Left colon (tissue), 2 donors: ENCODE data around the gene FUCA2. TPM values are rescaled to one million over a fixed set of nuclear protein-coding genes. Genes with fewer than 3 reads are reported as not detected.
"Not testable (repeated sequence)": the region's sequence is repeated elsewhere in the genome, so short reads cannot be mapped to it uniquely, and the experiment has no call there.

Experiments
- ATAC-seq: fragments of 200-7000 bp; cut with Tn5 transposase; one replicate; pipeline ENCODE4 v1.9.1; 2020; ENCODE audit warnings: mild to moderate bottlenecking, moderate library complexity
- DNase-seq, 2 donors: peaks; one replicate each; pipeline ENCODE4 v3.0.0-alpha.2; 2020
- intact Hi-C, 2 donors: fragments of 100-400 bp; cut with DNase I in 1 of 2; cut with micrococcal nuclease in 1 of 2; formaldehyde crosslinking; loops; one replicate each; pipeline versions ENCODE4 v1.11.2 to v1.14.0; 2022; cut with DNase I, micrococcal nuclease
- total RNA-seq, 2 donors: library from RNA; stranded (reverse); fragmentation: NEBNext Ultra II Directional; extraction: Animal tissue kit (Norgen Biotek cat#: 25700); gene quantifications; one replicate each; pipeline ENCODE4 v1.2.1, GENCODE V29; 2021
- donor health status: DM: no; HTN: no; CAD: no.
- donor health status: DM: yes; HTN: yes; CAD: no.

FUCA2 gene
- total RNA-seq, 2 donors from 2014 or later = 68.4 to 83.1 TPM

DNA sequence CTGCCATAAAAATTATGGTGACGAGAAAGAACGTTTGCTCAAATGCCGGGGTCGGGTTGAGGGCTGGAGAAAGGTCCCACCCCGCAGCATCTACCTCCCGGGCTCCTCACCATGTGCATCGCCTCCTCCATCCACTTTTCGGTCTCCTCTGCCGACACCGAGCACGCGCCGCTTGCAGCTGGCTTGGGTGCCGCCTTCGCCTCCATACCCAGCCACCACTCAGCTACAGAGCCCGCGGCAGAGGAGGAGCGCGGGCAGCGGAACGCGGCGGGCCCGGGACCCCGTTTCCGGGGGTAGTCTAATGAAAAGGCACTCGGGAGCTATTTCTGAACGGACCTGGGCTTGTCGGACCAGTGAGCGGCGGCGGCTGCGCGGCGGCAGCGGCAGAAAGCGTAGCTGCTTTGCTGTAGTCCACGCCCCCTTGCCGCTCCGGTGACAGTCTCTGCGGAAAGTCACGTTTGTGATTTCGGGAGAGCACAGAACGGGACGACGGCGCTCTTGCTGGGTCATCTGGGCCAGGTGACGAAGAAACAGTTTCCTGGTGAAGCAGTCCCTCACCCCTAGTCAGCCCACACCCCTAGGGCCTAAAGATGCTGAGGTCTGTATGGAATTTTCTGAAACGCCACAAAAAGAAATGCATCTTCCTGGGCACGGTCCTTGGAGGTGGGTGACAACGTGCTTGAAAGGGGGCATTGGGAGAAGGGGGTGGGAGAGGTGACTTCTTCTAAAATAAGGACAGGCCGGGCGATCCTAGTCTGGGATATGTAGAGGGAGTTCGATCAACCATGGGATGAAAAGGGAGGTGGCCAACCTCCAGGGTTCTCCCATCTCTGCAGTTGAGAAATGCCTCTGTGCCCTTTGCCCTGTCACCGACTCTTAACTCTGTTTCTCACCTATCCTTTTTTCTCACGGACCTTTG, 60.8 kb downstream of the FUCA2 start, which contains the start of the genes ADAT2 and PEX3:
Gene ADAT2 (minus strand): TSS at position 243 of the 919 bp plus-strand sequence. CDS start 37 bp downstream, at position 206.
Gene PEX3 (plus strand): TSS at position 353 of the 919 bp plus-strand sequence. CDS start 238 bp downstream, at position 591.
- DNase-seq (peak; percentile 94 to 95), ATAC-seq (peak; percentile 98)
- intact Hi-C loops = no loop called here

DNA sequence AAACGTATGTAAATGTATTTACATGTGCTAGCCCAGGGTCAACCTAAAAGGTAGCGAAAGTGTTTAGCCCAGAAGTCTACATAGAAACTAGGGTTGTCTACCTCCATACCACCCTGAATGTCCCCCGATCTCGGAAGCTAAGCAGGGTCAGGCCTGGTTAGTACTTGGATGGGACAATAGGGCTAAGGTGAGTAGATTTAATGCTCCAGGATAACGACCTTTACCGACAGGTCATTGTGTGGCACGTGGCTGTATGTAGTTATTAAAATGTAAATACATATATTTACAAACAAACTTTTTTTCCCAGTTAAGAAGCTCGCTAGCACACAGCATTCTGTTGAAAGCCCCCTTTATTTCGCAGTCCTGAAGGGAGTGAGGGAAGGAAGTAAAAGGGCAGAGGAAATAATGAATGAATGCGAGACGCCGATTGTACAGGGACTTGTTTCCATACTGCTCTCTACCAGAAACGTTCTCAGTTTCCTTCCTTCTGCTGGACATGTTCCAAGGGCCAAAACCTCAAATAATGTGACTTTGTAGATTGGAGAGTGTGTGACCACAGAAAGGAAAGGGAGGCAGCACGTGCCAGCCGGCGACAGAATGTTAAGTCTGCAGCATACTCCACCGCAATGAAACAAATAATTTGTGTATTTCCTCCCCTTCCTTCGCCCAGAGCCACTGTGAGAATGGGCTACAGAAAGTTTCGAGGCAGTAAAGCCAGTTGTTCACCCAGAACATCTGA, 61.6 kb downstream of the FUCA2 start:
- ATAC-seq = peak; percentile 10
- intact Hi-C loops = no loop called here
- peak; percentile 28 to 32 for DNase-seq

DNA sequence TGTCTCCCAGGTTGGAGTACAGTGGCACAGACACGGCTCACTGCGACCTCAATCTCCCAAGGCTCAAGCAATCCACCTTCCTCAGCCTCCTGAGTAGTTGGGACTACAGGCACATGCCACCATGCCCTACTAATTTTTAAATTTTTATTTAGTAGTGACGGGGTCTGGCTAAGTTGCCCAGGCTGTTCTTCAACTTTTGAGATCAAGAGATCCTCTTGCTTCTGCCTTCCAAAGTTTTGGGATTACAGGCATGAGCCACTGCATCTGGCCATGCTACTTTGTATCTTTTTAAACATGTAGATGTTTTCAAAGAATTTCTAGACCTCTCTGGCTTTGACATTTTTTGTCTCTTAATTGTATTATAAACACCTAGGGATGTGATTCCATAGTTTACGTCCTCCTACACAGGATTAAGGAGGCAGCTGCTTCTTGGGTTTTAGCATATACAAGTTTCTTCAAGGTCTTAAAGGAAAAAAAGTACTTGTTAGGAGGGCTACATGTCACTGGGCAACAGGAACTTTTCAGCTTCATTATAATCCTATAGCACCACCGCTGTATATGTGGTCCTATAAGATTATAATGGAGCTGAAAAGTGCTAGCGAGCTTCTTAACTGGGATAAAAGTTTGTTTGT, 62.3 kb downstream of the FUCA2 start:
- no peak for ATAC-seq
- no peak for DNase-seq
- intact Hi-C loops = no loop called here

DNA sequence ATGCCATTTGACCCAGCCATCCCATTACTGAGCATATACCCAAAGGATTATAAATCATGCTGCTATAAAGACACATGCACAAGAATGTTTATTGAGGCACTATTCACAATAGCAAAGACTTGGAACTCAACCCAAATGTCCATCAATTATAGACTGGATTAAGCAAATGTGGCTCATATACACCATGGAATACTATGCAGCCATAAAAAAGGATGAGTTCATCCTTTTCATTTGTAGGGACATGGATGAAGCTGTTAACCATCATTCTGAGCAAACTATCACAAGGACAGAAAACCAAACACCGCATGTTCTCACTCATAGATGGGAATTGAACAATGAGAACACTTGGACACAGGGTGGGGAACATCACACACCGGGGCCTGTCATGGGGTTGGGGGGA, 63.7 kb downstream of the FUCA2 start:
- intact Hi-C loops, ATAC-seq, DNase-seq: not testable (repeated sequence)

Other genes starting within 250 kb of the FUCA2 start
- gene ADAT2, start 61.0 kb downstream of the FUCA2 start, total RNA-seq = 10 to 100 TPM in 1 of 2 donors, 1 to 10 TPM in 1; 6.7 to 11.6 TPM
- 10 to 100 TPM; 10.4 to 11.2 TPM for gene PEX3, start 60.9 kb downstream of the FUCA2 start, total RNA-seq
- 10 to 100 TPM; 50.3 to 54.4 TPM for gene PHACTR2, start 166.2 kb upstream of the FUCA2 start, total RNA-seq